Bronchial epithelial cell (primary cell): ENCODE data around the gene SLC44A5. TPM values are rescaled to one million over a fixed set of nuclear protein-coding genes. Genes with fewer than 3 reads are reported as not detected.

Source experiments
- DNase-seq: peaks from one replicate; pipeline ENCODE4 v3.0.0-alpha.2; 2010; ENCODE audit warnings: low read depth
- FAIRE-seq: peaks from 2 replicates; lab custom pipeline; 2011; peaks lifted over from hg19 to GRCh38; lab: Jason Lieb, UNC
- H3K27me3 ChIP-seq: 2 replicates; pipeline ENCODE4 v1.5.1; 2011; ENCODE audit warnings: low read length; ENCODE audit not compliant: control insufficient read depth, insufficient read depth
- H3K36me3 ChIP-seq: 2 replicates; pipeline ENCODE4 v1.5.1; 2011; ENCODE audit warnings: low read length; ENCODE audit not compliant: control insufficient read depth, insufficient read depth
- H3K4me3 ChIP-seq: 2 replicates; pipeline ENCODE4 v1.5.1; 2011; ENCODE audit warnings: mild to moderate bottlenecking, low read depth, low read length, control low read depth
- total RNA-seq: library from RNA; depleted of rRNA; stranded (reverse); fragments of >200 nt; gene quantifications from 2 replicates; pipeline ENCODE4 v1.2.1, GENCODE V29; 2014
- TF ChIP-seq, protein P1 (sequence below): IDR thresholded peaks from 2 replicates; pipeline ENCODE4 v1.5.1; 2011; ENCODE audit warnings: mild to moderate bottlenecking, moderate library complexity, low read length, control low read depth, inconsistent platforms; ENCODE audit not compliant: insufficient read depth, severe bottlenecking

SLC44A5 gene
- total RNA-seq, 1 donor from 2014 or later = under 0.01 TPM

DNA sequence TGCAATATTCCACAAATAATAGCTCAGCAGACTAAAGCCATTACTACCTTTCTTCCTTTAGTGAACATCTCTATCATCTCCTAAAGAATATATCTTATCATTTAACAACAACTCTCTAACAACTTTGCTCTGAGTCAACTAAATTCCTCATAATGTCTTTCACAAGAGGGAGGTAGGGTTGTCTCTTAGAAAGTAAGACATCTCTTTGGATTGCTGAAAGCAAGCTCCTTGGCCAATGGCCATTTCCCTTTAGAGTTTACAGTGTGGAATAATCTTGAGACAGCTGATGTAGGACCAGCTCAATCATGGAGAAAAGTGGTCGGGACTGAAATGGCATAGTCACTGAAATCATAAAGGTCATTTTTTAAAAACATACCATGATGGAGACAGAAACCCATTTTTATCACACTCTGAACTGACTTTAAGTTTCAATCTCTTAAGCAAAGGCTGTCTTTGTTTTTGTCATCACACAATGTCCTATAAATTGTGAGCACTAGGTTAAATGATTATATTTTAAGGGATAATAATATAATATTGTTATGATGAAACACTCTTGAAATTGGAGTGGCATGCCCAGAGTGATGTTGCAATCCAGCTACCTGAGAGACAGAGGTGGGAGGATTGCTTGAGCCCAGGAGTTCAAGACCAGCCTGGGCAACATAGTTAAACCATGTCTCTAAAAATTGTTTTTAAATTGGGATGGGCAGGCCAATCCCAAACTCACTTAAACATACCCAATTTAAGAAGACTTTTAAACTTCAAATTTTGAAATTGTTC is 91.1 kb downstream of the SLC44A5 start:
- H3K4me3 ChIP-seq = no peak overlapping the region
- TF ChIP-seq, protein P1, sequence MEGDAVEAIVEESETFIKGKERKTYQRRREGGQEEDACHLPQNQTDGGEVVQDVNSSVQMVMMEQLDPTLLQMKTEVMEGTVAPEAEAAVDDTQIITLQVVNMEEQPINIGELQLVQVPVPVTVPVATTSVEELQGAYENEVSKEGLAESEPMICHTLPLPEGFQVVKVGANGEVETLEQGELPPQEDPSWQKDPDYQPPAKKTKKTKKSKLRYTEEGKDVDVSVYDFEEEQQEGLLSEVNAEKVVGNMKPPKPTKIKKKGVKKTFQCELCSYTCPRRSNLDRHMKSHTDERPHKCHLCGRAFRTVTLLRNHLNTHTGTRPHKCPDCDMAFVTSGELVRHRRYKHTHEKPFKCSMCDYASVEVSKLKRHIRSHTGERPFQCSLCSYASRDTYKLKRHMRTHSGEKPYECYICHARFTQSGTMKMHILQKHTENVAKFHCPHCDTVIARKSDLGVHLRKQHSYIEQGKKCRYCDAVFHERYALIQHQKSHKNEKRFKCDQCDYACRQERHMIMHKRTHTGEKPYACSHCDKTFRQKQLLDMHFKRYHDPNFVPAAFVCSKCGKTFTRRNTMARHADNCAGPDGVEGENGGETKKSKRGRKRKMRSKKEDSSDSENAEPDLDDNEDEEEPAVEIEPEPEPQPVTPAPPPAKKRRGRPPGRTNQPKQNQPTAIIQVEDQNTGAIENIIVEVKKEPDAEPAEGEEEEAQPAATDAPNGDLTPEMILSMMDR = no peak
- H3K36me3 ChIP-seq = no peaks in the 10 kb centered on the region
- DNase-seq (no peak), FAIRE-seq (no peak)
- H3K27me3 ChIP-seq = no peaks in the 10 kb centered on the region

- no peaks in the 10 kb centered on the region for H3K27me3 ChIP-seq
- no peak overlapping the region for H3K4me3 ChIP-seq
- DNase-seq = no peak
- FAIRE-seq = no peak
- no peaks in the 10 kb centered on the region for H3K36me3 ChIP-seq
- TF ChIP-seq, protein P1 = no peak
Measured at GRCh38 chr1:75518686-75519085, 92.2 kb downstream of the SLC44A5 start.

GRCh38 chr1:75514270-75514669 is 96.6 kb downstream of the SLC44A5 start:
- Histone ChIP-seq H3K27me3 (no peaks in the 10 kb centered on the region), H3K36me3 (no peaks in the 10 kb centered on the region), H3K4me3 (no peak overlapping the region)
- FAIRE-seq = no peak
- DNase-seq = no peak
- TF ChIP-seq, protein P1 = no peak

- TF ChIP-seq, protein P1 = no peak
Measured at GRCh38 chr1:75506976-75507375, 103.9 kb downstream of the SLC44A5 start.

GRCh38 chr1:75503221-75503974 is 107.5 kb downstream of the SLC44A5 start:
- DNase-seq = no peak
- Histone ChIP-seq H3K27me3 (no peaks in the 10 kb centered on the region), H3K36me3 (no peaks in the 10 kb centered on the region), H3K4me3 (no peak overlapping the region)
- FAIRE-seq = no peak
- TF ChIP-seq, protein P1 = no peak

More at GRCh38 chr1:75506976-75507375, 103.9 kb downstream of the SLC44A5 start:
- Histone ChIP-seq H3K4me3 (no peak overlapping the region), H3K36me3 (no peaks in the 10 kb centered on the region), H3K27me3 (no peaks in the 10 kb centered on the region)
- DNase-seq (no peak), FAIRE-seq (no peak)
